SK-N-MC (cell line): Measurements from ENCODE around the gene SRRM2.

Experiments
- EZH2 ChIP-seq: fragments of 200-600 bp; sonication (generic); IDR thresholded peaks from one replicate; pipeline ENCODE4 v1.6.1; 2017; ENCODE audit warnings: antibody characterized with exemption
- FOXP2 ChIP-seq: optimal IDR thresholded peaks from 2 replicates; pipeline ENCODE3; 2011; ENCODE audit warnings: mild to moderate bottlenecking, moderate library complexity; ENCODE audit not compliant: insufficient read depth; ENCODE audit errors: extremely low read length, control extremely low read depth
- POLR2AphosphoS5 ChIP-seq: IDR thresholded peaks from 2 replicates; pipeline ENCODE4 v1.6.1; 2012; ENCODE audit warnings: mild to moderate bottlenecking, low read depth, low read length, borderline replicate concordance

GRCh38 chr16:2798723-2799204, 46.3 kb downstream of the SRRM2 start:
- TF ChIP-seq POLR2AphosphoS5 (no peak), EZH2 (no peak), FOXP2 (no peak)
